ENCODE results near the gene EIF4A3.

EIF4A3 gene

DNA sequence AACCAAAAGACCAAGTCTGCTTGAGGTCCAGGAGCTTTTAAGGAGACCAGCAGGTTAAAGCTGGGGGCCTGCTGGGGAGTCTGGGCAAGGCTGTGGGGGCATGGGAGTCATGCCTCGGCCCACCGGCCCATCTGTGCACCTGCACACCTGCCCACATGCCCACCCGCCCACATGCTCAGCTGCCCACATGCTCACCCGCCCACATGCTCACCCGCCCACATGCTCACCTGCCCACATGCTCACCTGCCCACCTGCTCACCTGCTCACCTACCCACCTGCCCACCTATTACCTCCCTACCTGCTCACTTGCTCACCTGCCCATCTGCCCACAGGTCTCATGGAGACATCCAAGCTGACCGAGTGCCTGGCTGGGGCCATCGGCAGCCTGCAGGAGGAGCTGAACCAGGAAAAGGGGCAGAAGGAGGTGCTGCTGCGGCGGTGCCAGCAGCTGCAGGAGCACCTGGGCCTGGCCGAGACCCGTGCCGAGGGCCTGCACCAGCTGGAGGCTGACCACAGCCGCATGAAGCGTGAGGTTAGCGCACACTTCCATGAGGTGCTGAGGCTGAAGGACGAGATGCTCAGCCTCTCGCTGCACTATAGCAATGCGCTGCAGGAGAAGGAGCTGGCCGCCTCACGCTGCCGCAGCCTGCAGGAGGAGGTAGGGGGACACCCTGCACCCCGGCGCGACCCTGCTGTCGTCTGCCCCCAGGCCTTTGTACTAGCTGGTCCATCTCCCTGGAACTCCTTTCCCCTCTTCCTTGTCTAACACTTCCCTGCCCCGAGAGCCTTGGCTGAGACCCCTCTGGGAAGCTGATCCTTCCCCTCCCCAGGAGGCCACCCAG, 36.9 kb upstream of the EIF4A3 start:
- no peak overlapping the region for H4K12ac ChIP-seq (ENCODE audit: low read depth, low read length)
- no peak overlapping the region for H3K18ac ChIP-seq (ENCODE audit: low read length)
- H3K79me1 ChIP-seq (ENCODE audit: low read length): no peaks in the 10 kb centered on the region
- H3K9ac ChIP-seq (ENCODE audit: low read length): no peak overlapping the region
- DNase-seq: no peak
- no peak overlapping the region for H4K91ac ChIP-seq (ENCODE audit: low read depth, low read length)
- H3K4me1 ChIP-seq (ENCODE audit: control insufficient read depth in 1 of 2, insufficient read depth in 2 of 2, low read length in 2 of 2): no peaks in the 10 kb centered on the region
- H3K4me3 ChIP-seq (ENCODE audit: low read depth, low read length): no peak overlapping the region
- H3K4ac ChIP-seq (ENCODE audit: low read depth, low read length): no peak overlapping the region
- no peak overlapping the region for H2AK5ac ChIP-seq (ENCODE audit: low read length)
- H3K36me3 ChIP-seq (ENCODE audit: control insufficient read depth in 1 of 2, insufficient read depth in 2 of 2, low read length in 2 of 2): no peaks in the 10 kb centered on the region
- no peak overlapping the region for H3K23ac ChIP-seq (ENCODE audit: low read length)
- no peak overlapping the region for H2BK12ac ChIP-seq (ENCODE audit: low read length)
- no CpG with 5 or more reads among the region's 26 CpGs for whole genome bisulfite sequencing (ENCODE audit: extremely low coverage, insufficient coverage, insufficient read length)
- H2BK120ac ChIP-seq (ENCODE audit: insufficient read depth, low read length, poor library complexity): no peak overlapping the region
- H3K27ac ChIP-seq (ENCODE audit: low read depth, low read length): no peak overlapping the region
- H2AFZ ChIP-seq (ENCODE audit: insufficient read depth, low read length, poor library complexity): no peak overlapping the region
- no peak overlapping the region for H4K8ac ChIP-seq (ENCODE audit: low read depth, low read length)
- no peak overlapping the region for H3K14ac ChIP-seq (ENCODE audit: low read length)
- peaks cover 2% of the 10 kb centered on the region for H3K9me3 ChIP-seq (ENCODE audit: insufficient read depth, low read depth, low read length)
- no peak overlapping the region for H2BK5ac ChIP-seq (ENCODE audit: low read depth, low read length, poor library complexity)
- no peaks in the 10 kb centered on the region for H3K79me2 ChIP-seq (ENCODE audit: control insufficient read depth, insufficient read depth, low read length, poor library complexity)
- H3K4me2 ChIP-seq (ENCODE audit: low read length): no peak overlapping the region
- H3K27me3 ChIP-seq (ENCODE audit: insufficient read depth, low read length): no peaks in the 10 kb centered on the region

DNA sequence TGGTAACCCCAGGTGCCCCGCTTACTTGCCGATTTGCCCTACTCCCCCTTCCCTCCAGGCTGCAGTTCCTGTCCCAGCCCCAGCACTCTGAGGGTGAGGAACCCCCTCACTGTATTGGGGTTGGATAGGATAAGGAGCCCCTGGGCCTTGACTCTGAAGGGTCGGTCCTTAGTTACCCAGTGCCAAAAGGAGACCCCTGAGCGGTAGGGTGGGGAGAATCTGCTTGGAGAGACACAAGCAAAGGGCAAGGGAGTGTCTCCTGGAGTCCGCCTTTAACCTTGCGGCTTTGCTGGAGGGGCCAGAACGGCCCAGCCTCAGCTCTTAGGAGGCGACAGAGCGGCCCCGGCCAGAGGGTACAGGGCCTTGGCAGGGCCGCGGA, 35.9 kb upstream of the EIF4A3 start:
- no peak overlapping the region for H3K4ac ChIP-seq (ENCODE audit: low read depth, low read length)
- no peak overlapping the region for H3K4me3 ChIP-seq (ENCODE audit: low read depth, low read length)
- no peak overlapping the region for H2AFZ ChIP-seq (ENCODE audit: insufficient read depth, low read length, poor library complexity)
- peaks cover 0 to 3% of the 10 kb centered on the region in 2 experiments for H3K4me1 ChIP-seq (ENCODE audit: control insufficient read depth in 1 of 2, insufficient read depth in 2 of 2, low read length in 2 of 2)
- no peak overlapping the region for H2AK5ac ChIP-seq (ENCODE audit: low read length)
- H3K79me2 ChIP-seq (ENCODE audit: control insufficient read depth, insufficient read depth, low read length, poor library complexity): no peaks in the 10 kb centered on the region
- no peak overlapping the region for H3K9ac ChIP-seq (ENCODE audit: low read length)
- DNase-seq: no peak
- no peak overlapping the region for H4K8ac ChIP-seq (ENCODE audit: low read depth, low read length)
- no peak overlapping the region for H2BK5ac ChIP-seq (ENCODE audit: low read depth, low read length, poor library complexity)
- H3K36me3 ChIP-seq (ENCODE audit: control insufficient read depth in 1 of 2, insufficient read depth in 2 of 2, low read length in 2 of 2): no peaks in the 10 kb centered on the region
- no peak overlapping the region for H4K91ac ChIP-seq (ENCODE audit: low read depth, low read length)
- peaks cover 2% of the 10 kb centered on the region for H3K9me3 ChIP-seq (ENCODE audit: insufficient read depth, low read depth, low read length)
- no CpG with 5 or more reads among the region's 12 CpGs for WGBS (ENCODE audit: extremely low coverage, insufficient coverage, insufficient read length)
- no peak overlapping the region for H3K18ac ChIP-seq (ENCODE audit: low read length)
- H3K23ac ChIP-seq (ENCODE audit: low read length): no peak overlapping the region
- no peak overlapping the region for H3K14ac ChIP-seq (ENCODE audit: low read length)
- no peak overlapping the region for H2BK120ac ChIP-seq (ENCODE audit: insufficient read depth, low read length, poor library complexity)
- H3K27ac ChIP-seq (ENCODE audit: low read depth, low read length): no peak overlapping the region
- no peaks in the 10 kb centered on the region for H3K27me3 ChIP-seq (ENCODE audit: insufficient read depth, low read length)
- H4K12ac ChIP-seq (ENCODE audit: low read depth, low read length): no peak overlapping the region
- H3K4me2 ChIP-seq (ENCODE audit: low read length): no peak overlapping the region
- H3K79me1 ChIP-seq (ENCODE audit: low read length): no peaks in the 10 kb centered on the region
- no peak overlapping the region for H2BK12ac ChIP-seq (ENCODE audit: low read length)

- WGBS (ENCODE audit: extremely low coverage, insufficient coverage, insufficient read length): no CpG with 5 or more reads among the region's 30 CpGs
- Histone ChIP-seq H3K27me3 (ENCODE audit: insufficient read depth, low read length) (no peaks in the 10 kb centered on the region), H3K79me1 (ENCODE audit: low read length) (no peaks in the 10 kb centered on the region), H4K8ac (ENCODE audit: low read depth, low read length) (no peak overlapping the region), H3K9me3 (ENCODE audit: insufficient read depth, low read depth, low read length) (peaks cover 2% of the 10 kb centered on the region), H3K27ac (ENCODE audit: low read depth, low read length) (no peak overlapping the region), H3K18ac (ENCODE audit: low read length) (no peak overlapping the region), H3K14ac (ENCODE audit: low read length) (no peak overlapping the region), H2AFZ (ENCODE audit: insufficient read depth, low read length, poor library complexity) (no peak overlapping the region), H4K91ac (ENCODE audit: low read depth, low read length) (no peak overlapping the region), H2BK12ac (ENCODE audit: low read length) (no peak overlapping the region), H3K4me3 (ENCODE audit: low read depth, low read length) (no peak overlapping the region), H2AK5ac (ENCODE audit: low read length) (no peak overlapping the region), H3K9ac (ENCODE audit: low read length) (no peak overlapping the region), H3K4me1 (ENCODE audit: control insufficient read depth in 1 of 2, insufficient read depth in 2 of 2, low read length in 2 of 2) (peaks cover 0 to 3% of the 10 kb centered on the region in 2 experiments), H3K23ac (ENCODE audit: low read length) (no peak overlapping the region), H3K79me2 (ENCODE audit: control insufficient read depth, insufficient read depth, low read length, poor library complexity) (no peaks in the 10 kb centered on the region), H3K4ac (ENCODE audit: low read depth, low read length) (no peak overlapping the region), H2BK120ac (ENCODE audit: insufficient read depth, low read length, poor library complexity) (no peak overlapping the region), H4K12ac (ENCODE audit: low read depth, low read length) (no peak overlapping the region), H3K36me3 (ENCODE audit: control insufficient read depth in 1 of 2, insufficient read depth in 2 of 2, low read length in 2 of 2) (no peaks in the 10 kb centered on the region), H2BK5ac (ENCODE audit: low read depth, low read length, poor library complexity) (no peak overlapping the region), H3K4me2 (ENCODE audit: low read length) (no peak overlapping the region)
- DNase-seq: peak in 1 of 2 donors; percentile 34
These were observed 35.4 kb upstream of the EIF4A3 start for GRCh38 chr17:80182118-80182844.

DNA sequence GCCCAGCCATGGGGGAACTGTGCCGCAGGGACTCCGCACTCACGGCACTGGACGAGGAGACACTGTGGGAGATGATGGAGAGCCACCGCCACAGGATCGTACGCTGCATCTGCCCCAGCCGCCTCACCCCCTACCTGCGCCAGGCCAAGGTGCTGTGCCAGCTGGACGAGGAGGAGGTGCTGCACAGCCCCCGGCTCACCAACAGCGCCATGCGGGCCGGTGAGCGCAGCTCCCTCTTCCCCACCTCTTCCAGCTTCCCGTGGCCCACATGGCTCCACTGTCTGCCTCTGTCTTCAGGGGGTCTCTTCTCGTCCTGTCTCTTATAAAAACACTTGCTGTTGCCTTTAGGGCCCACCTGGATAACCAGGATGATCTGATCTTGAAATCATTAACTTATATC, 34.5 kb upstream of the EIF4A3 start:
- Histone ChIP-seq H4K8ac (ENCODE audit: low read depth, low read length) (no peak overlapping the region), H3K79me2 (ENCODE audit: control insufficient read depth, insufficient read depth, low read length, poor library complexity) (no peaks in the 10 kb centered on the region), H3K4ac (ENCODE audit: low read depth, low read length) (no peak overlapping the region), H3K9ac (ENCODE audit: low read length) (no peak overlapping the region), H2BK12ac (ENCODE audit: low read length) (no peak overlapping the region), H3K9me3 (ENCODE audit: insufficient read depth, low read depth, low read length) (no peaks in the 10 kb centered on the region), H3K27ac (ENCODE audit: low read depth, low read length) (no peak overlapping the region), H3K79me1 (ENCODE audit: low read length) (no peaks in the 10 kb centered on the region), H3K27me3 (ENCODE audit: insufficient read depth, low read length) (no peaks in the 10 kb centered on the region), H4K12ac (ENCODE audit: low read depth, low read length) (no peak overlapping the region), H2AFZ (ENCODE audit: insufficient read depth, low read length, poor library complexity) (no peak overlapping the region), H3K14ac (ENCODE audit: low read length) (no peak overlapping the region), H3K4me3 (ENCODE audit: low read depth, low read length) (no peak overlapping the region), H3K4me1 (ENCODE audit: control insufficient read depth in 1 of 2, insufficient read depth in 2 of 2, low read length in 2 of 2) (peaks cover 0 to 3% of the 10 kb centered on the region in 2 experiments), H2BK120ac (ENCODE audit: insufficient read depth, low read length, poor library complexity) (no peak overlapping the region), H3K23ac (ENCODE audit: low read length) (no peak overlapping the region), H4K91ac (ENCODE audit: low read depth, low read length) (no peak overlapping the region), H3K18ac (ENCODE audit: low read length) (no peak overlapping the region), H3K4me2 (ENCODE audit: low read length) (no peak overlapping the region), H2AK5ac (ENCODE audit: low read length) (no peak overlapping the region), H2BK5ac (ENCODE audit: low read depth, low read length, poor library complexity) (no peak overlapping the region), H3K36me3 (ENCODE audit: control insufficient read depth in 1 of 2, insufficient read depth in 2 of 2, low read length in 2 of 2) (no peaks in the 10 kb centered on the region)
- no peak for DNase-seq
- whole genome bisulfite sequencing (ENCODE audit: extremely low coverage, insufficient coverage, insufficient read length): no CpG with 5 or more reads among the region's 17 CpGs

All from trophoblast cell (in vitro differentiated cells and primary cell).